Germinal center (tissue), 1 donor: ENCODE results near the gene PGC.
"Not testable (repeated sequence)": the region's sequence is repeated elsewhere in the genome, so short reads cannot be mapped to it uniquely, and the experiment has no call there.

Experiments used
- DNase-seq: peaks from one replicate; pipeline ENCODE4 v3.0.0; 2012; ENCODE audit warnings: mixed read lengths, low spot score

Gene PGC

GRCh38 chr6:41775293-41775882, 28.2 kb upstream of the PGC start:
- no peak for DNase-seq

- DNase-seq, result no peak
Measured at GRCh38 chr6:41774841-41775240, 27.6 kb upstream of the PGC start.

DNA sequence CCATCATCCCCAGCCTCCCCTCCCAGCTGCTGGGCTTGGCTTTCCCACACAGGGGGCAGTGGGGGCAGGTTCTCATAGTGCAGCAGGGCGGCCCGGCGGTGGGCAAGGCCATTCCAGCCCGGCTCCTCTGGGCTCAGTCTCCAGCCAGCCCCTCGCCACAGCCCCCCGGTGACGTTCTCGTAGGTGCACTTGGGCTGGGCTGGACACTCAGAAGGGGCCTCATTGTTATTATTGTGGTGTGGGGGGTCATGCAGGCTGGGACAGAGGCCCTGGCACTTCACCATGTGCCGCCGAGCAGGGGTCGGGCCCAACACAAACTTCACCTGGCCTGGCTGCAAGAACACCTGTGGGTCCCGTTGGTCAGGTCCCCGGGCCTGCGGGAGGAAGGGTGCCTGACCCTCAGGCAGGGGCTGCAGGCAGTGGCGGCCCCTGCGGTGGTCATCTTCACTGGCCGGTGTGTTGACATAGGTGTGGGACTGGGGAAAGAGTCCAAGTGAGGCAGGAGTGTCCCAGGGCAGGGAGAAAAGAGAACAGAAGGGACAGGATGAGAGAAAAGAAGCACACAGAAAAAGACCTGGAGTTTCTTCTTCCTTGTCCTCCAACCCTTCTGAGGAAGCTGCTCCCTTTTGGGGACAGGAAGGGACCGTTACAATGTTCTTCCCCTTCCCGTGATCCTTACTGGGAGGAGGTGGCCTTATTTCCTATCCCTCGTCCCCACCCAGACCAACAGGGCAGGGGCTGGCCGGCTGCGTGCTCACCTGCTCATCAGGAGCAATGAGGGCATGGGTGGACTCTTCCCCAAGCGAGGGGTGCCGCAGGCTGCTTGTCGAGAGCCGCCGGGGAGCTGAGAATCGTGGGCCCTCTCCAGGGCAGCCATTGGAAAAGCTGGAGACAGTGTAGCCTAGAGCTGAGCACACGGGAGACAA, 24.1 kb upstream of the PGC start:
- no peak for DNase-seq

DNA sequence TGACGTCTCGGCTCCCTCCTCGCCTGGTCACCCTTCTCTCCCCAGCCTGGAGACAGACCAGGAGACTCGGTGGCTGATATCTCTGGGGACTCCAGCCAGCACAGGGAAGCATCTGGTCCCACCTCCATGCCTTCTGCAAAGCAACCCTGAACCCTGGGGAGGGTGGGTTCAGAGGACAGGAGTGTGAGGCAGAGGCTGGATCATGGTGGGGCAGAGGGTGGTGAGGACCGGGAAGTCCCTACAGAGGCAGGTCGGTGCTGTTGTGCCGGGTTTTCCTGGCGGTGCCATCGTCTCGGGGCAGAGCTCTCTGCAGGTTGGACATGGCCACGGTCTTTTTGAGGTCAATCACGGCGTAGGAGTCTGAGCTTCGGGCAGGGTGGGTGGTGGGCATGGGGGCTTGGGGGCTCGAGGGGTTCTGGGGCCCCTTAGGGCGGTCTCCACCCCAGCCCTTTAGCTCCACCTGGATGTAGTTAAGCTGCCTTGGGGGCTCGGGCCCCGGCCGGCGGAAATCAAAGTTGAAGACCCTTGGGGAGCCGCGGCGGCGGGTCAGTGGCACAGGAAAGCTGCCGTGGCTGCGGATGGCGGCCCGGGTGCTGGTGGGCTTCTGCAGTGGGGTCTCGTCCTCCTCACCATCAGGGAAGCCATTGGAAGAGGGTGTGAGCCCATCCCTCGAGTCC, 23.3 kb upstream of the PGC start:
- DNase-seq, result no peak

- DNase-seq, result no peak
Measured at GRCh38 chr6:41769376-41769775, 22.2 kb upstream of the PGC start.

DNA sequence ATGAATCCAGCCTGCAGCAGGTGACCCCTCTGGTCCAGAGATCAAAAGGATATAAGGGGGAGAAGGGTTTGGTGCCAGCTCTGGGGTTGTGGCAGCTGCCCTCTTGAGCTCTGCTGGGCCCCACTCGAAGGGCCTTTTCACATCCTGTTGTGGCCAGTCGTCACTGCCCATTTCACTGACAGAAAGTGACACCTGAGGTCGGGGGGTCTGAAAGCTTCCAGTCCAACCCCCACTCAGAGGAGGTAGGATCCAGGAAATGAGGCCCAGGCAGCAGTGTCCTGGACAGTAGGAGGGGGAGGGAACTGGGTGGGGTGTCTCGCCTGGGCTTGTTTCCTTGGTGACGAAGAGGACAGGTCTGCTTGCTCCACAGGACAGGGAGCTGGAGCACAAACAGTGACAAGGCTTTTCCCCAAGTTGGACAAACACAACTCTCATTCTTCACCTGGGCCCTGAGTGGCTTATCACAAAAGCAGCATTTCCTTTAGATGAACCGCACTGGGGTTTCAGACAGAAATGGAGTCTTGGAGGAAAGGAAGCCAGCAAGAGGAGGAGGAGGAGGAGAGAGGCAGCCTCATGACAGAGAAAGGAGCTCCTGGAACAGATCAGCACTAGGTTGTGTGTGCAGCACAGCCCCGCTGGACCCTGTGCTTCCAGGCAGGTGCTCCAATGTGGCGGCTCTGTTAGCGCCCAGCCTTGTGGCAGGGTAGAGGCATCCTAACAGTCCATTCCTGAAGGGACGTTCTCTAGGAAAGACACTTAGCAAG, 21.5 kb upstream of the PGC start:
- DNase-seq, result no peak

DNA sequence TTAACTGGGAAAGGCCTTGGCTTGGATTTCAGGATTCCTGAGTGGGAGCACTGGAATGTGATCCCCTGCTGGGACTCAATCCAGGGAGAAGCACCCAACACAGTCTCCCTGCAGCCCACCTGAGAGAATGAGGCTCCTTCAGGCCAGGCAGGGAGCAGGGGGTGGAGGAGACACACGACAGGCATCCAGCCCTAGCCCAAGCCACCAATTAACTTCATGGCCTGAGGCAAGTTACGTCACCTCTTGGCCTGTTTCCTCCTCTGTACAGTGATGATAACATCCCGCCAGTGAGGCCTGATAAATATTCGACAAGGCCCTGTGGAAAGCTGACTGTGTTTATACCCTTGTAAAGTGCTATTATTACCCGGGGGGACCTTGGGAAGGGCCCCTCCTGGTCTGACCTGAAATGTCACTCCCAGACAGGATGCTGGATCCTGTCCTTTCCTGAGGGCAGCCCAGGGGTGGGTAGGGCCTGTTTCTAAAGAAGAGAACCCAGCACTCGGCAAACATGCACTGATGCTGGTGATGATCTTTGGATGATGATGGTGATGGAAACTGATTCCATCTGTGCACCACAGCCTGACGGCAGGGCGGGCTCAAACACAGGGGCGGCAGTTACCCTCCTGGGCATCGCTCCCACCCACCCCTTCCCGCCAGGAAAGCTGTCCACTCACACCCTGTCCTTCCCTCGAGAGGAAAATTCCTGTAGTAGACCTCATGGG, 20.1 kb upstream of the PGC start:
- no peak for DNase-seq

GRCh38 chr6:41766043-41766664, 19.0 kb upstream of the PGC start:
- not testable (repeated sequence) for DNase-seq

- DNase-seq, result no peak
Measured at GRCh38 chr6:41763470-41763869, 16.3 kb upstream of the PGC start.

DNA sequence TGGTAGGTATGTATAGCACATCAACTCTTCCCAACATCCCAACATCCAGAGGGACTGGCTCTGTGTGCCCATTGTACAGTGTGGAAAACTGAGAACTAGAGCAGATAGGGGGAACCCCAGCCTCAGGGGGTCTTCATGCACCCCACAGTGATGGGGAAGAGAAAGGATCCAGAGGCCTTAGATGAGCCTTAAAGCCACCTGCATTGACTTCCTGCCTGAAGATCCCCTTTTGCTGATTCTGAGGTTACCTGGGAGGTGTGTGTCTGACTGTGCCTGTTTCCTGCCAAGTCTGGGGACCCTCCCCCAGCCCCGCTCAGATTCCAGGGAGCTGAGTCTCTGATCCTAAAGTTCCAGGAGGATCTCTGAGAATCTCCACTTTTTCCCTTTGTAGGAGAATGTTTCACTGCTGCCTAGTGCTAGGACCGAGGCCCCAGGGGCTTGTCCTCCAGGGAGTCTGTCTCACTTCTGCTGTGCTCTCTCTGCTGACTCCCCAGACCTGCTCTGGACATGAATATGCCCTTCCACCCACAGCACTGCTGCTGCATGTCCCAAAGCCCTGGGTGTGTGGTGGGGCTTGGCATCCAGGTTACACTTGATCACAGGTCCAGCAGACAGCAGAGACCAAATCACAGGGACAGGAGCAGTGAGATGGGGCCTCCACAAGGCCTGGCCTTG, 12.8 kb upstream of the PGC start:
- DNase-seq, result no peak

DNA sequence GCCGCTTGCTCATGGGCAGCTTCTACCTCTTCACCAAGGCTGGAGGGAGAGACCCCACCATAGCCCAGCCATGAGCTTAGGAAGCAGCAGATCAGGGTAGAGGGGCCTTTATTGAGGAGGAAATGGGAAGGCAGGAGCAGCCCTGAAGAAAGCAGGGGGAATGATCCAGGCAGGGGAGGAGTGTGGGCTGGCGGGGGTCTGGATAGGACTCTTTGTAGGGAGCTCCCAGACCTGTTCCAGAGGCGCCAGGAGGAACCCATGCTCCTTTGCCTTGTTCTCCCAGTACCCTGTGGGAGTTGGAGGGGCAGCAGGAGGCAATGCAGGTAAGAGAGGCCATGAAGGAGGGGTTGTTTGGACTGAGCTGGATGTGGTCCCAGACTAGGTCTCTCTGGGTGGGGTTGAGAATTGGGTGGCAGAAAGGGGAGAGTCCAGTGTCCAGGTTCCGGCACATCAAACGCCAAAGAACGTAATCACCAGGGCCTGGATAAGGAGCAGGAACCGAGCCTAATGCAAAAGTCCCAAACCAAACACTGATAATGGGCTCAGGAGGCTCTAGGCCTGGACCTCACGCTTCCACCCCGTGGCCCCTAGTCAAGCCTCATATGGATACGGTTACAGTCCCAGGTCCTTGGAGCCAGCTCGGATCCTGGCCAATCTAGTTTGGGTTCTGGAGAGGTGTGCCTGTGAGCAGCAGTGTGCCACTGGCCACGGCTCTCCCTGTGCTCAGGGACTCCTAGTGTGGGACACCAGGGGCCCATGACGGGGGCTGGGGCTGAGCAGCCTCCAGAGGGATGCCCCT, 12.1 kb upstream of the PGC start:
- DNase-seq, result no peak

- no peak for DNase-seq
Measured at GRCh38 chr6:41758641-41759035, 11.4 kb upstream of the PGC start.

DNA sequence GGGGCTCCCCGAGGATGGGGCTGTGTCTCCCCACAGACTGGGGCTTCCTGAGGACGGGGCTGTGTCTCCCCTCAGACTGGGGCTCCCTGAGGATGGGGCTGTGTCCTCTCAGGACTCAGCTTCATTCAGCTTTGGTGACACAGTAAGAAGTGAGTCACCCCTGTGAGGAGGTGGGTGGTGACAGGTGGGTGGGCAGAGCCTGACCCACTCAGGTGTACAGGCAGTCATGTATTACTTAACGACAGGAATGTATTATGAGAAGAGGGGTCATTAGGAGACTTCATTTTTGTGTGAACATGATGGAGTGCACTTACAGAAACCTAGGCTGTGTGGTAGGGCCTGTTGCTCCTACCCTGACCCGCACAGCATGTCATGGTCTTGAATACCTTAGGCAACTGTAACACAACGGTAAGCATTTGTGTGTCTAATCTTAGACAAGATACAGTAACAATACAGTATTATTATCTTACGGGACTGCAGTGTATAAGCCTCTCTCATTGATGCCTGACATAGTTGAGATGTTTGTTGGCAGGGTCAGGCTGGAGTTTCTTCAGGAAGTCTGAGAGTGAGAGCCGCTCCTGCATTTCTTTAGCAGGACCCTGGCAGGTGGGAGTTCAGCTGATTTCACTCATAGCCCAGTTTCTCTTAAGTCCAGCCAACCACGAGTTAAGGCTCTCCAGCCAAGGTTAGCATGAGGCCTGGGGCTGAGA, 10.9 kb upstream of the PGC start:
- no peak for DNase-seq

GRCh38 chr6:41757271-41757670, 10.1 kb upstream of the PGC start:
- no peak for DNase-seq

GRCh38 chr6:41756354-41756753, 9.2 kb upstream of the PGC start:
- DNase-seq, result no peak

DNA sequence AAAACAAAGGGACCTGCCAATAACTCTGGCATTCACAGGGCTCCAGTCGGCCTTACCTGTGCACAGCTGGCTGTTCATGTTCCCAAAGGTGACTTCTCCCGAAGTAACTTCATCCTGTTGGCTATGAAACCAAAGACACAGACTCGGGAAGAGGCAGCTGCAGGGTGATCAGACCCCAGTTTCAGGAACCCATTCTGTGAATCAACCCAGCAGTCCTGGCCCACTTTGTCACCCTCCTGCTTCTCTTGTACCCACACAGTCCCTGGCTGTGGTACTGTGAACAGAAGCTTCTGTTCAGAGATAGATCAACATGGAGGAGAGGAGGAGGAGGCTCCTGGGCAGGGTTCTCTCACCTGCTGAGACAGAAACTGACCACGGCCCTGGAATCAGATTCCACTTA, 8.7 kb upstream of the PGC start:
- DNase-seq, result no peak

DNA sequence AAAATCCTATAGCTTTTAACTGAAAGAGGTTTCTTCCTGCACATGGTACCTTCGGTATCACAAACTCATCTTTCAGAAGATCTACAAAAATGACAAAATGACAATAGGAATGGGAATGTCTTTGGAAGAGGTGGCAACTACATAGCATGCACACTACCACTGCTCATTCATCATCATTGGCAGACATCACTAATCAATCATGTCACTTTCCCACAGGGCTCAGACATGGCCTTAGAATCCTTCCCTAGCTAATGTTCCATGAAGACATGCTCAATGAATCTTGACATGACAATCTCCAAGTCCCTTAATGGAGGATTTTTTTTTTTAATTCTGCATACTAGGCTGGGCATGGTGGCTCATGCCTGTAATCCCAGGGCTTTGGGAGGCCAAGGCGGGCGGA, 3.2 kb upstream of the PGC start:
- DNase-seq, result no peak

DNA sequence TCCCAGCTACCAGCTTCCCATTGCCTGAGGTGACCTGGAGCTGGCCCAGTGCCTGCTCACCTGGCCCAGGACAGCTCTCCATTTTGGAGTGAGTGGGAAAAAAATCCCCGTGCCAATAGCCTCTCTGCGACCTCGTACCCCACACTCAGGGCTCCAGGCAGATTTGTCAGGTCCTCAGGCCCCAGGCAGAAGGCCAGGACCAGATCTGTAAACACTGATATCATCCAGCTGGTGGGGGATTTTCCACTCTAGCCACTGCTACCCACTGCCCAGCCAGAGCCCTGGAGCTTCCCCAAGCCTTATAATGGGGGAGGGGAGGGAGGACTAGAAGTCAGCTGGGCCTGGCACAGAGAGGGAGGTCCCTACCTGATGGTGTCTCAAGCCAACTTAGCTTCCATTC, 1.3 kb upstream of the PGC start:
- DNase-seq, result no peak

DNA sequence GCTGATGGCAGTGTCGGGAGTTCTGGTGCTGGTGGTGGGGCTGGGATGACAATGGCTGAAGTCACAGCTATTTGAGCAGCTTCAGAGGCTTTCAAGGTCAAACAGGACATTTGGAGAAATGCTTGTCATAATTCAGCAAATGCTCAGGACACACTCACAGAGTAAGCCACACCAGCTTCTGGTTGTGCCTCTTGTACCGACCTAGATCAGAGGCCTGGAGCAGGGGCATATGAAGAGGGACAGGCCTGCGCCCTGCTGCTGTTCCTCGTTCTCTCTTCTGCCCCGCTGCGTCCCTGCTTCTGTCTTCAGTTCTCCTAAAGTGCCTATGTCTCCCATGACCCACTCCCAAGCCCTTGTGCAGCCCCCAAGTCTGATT, 893 bp upstream of the PGC start:
- DNase-seq, result no peak
